ENCODE results near the gene HAO2.

- TF ChIP-seq ZNF331 (CRISPR knock-in tag; IDR thresholded peaks at IDR 0.05; ENCODE audit: low read depth) (no peak), CTCF (conservative IDR thresholded peaks at IDR 0.05; ENCODE audit: low read depth in 2 of 2) (no peak), EZH2 (IDR thresholded peaks at IDR 0.05; ENCODE audit: low read depth, unreplicated experiment) (no peak)
Observed at GRCh38 chr1:119384591-119384990, 16.0 kb downstream of the HAO2 start.
